Neuronal stem cell (in vitro differentiated cells): ENCODE results near the gene ARL14EP.

Experiments
- DNase-seq: peaks from one replicate; pipeline ENCODE4 v3.0.0-alpha.2; 2013; ENCODE audit warnings: low spot score
- H2AFZ ChIP-seq: one replicate; pipeline ENCODE4 v1.6.1; 2013; ENCODE audit warnings: mild to moderate bottlenecking, low read length, inconsistent platforms
- H2AK5ac ChIP-seq: 2 replicates; pipeline ENCODE4 v1.6.1; 2013; ENCODE audit warnings: low read depth, mild to moderate bottlenecking, inconsistent platforms, low read length, moderate library complexity, mixed read lengths
- H2BK120ac ChIP-seq: 2 replicates; pipeline ENCODE4 v1.6.1; 2013; ENCODE audit warnings: low read depth, mild to moderate bottlenecking, inconsistent platforms, low read length, moderate library complexity, mixed read lengths
- H2BK12ac ChIP-seq: one replicate; pipeline ENCODE4 v1.6.1; 2013; ENCODE audit warnings: low read length, inconsistent platforms
- H2BK15ac ChIP-seq: 2 replicates; pipeline ENCODE4 v1.6.1; 2013; ENCODE audit warnings: mild to moderate bottlenecking, low read length, inconsistent platforms, mixed read lengths
- H2BK5ac ChIP-seq: one replicate; pipeline ENCODE4 v1.6.1; 2013; ENCODE audit warnings: inconsistent platforms, mild to moderate bottlenecking, low read length, moderate library complexity
- H3K14ac ChIP-seq: one replicate; pipeline ENCODE4 v1.6.1; 2013; ENCODE audit warnings: low read length, inconsistent platforms
- H3K18ac ChIP-seq: 2 replicates; pipeline ENCODE4 v1.6.1; 2013; ENCODE audit warnings: low read length, inconsistent platforms
- H3K23ac ChIP-seq: 2 replicates; pipeline ENCODE4 v1.6.1; 2013; ENCODE audit warnings: low read depth, mild to moderate bottlenecking, mixed read lengths, low read length, inconsistent platforms; ENCODE audit not compliant: poor library complexity
- H3K27ac ChIP-seq: replicated peaks from 3 replicates; pipeline ENCODE4 v1.5.1; 2013; ENCODE audit warnings: low read length, inconsistent platforms
- H3K27me3 ChIP-seq, 3 experiments: 2 replicates each; pipeline ENCODE4 v1.6.1; 2013; ENCODE audit warnings: low read length in 3 of 3, mild to moderate bottlenecking in 2 of 3, inconsistent platforms in 1 of 3, low read depth in 1 of 3, mixed read lengths in 1 of 3, moderate library complexity in 1 of 3; ENCODE audit not compliant: control insufficient read depth in 3 of 3, insufficient read depth in 3 of 3
- H3K36me3 ChIP-seq, 2 donors: replicated peaks in 1 of 2; 2 replicates each; pipeline ENCODE4 v1.6.1; 2013; ENCODE audit warnings: low read length in 2 of 2; ENCODE audit not compliant: control insufficient read depth in 2 of 2, insufficient read depth in 2 of 2
- H3K4ac ChIP-seq: 2 replicates; pipeline ENCODE4 v1.6.1; 2013; ENCODE audit warnings: inconsistent platforms, mild to moderate bottlenecking, low read length, moderate library complexity
- H3K4me1 ChIP-seq, 2 donors: 1 replicate in 1 of 2; 2 replicates in 1 of 2; pipeline ENCODE4 v1.6.1; 2013; ENCODE audit warnings: low read length in 2 of 2, low read depth in 1 of 2; ENCODE audit not compliant: control insufficient read depth in 2 of 2, insufficient read depth in 1 of 2
- H3K4me2 ChIP-seq: one replicate; pipeline ENCODE4 v1.6.1; 2013; ENCODE audit warnings: mild to moderate bottlenecking, low read length, inconsistent platforms; ENCODE audit not compliant: insufficient read depth, poor library complexity, severe bottlenecking
- H3K4me3 ChIP-seq, 2 donors: 2 replicates each; pipeline ENCODE4 v1.5.1; 2013; ENCODE audit warnings: low read length in 2 of 2, mild to moderate bottlenecking in 2 of 2, inconsistent platforms in 1 of 2, moderate library complexity in 1 of 2
- H3K79me1 ChIP-seq: one replicate; pipeline ENCODE4 v1.6.1; 2013; ENCODE audit warnings: low read depth, mild to moderate bottlenecking, inconsistent platforms, low read length, moderate library complexity
- H3K9ac ChIP-seq: one replicate; pipeline ENCODE4 v1.6.1; 2013; ENCODE audit warnings: mild to moderate bottlenecking, low read depth, low read length, inconsistent platforms; ENCODE audit not compliant: poor library complexity
- H3K9me3 ChIP-seq, 2 donors: replicated peaks in 1 of 2; 2 replicates each; pipeline versions ENCODE3 to v1.6.1; 2013; ENCODE audit warnings: low read length in 2 of 2, mild to moderate bottlenecking in 2 of 2, inconsistent platforms in 1 of 2, low read depth in 1 of 2, mixed read lengths in 1 of 2, moderate library complexity in 1 of 2; ENCODE audit not compliant: control insufficient read depth in 2 of 2, insufficient read depth in 1 of 2
- H4K8ac ChIP-seq: one replicate; pipeline ENCODE4 v1.6.1; 2013; ENCODE audit warnings: low read depth, mild to moderate bottlenecking, inconsistent platforms, low read length, moderate library complexity
- H4K91ac ChIP-seq: one replicate; pipeline ENCODE4 v1.6.1; 2013; ENCODE audit warnings: low read length, low read depth, mild to moderate bottlenecking, inconsistent platforms; ENCODE audit not compliant: poor library complexity
- WGBS, 2 donors: extraction: QIAGEN DNeasy Blood & Tissue Kit; methylation state at CpG; one replicate each; pipeline ENCODE4 v1.1.7; 2013; ENCODE audit warnings: missing lambda C conversion rate in 2 of 2, mixed read lengths in 1 of 2; ENCODE audit not compliant: insufficient read length in 2 of 2, insufficient replicate concordance in 1 of 2; ENCODE audit errors: extremely low coverage in 2 of 2; 5-methylcytosine and 5-hydroxymethylcytosine counted together

Gene ARL14EP

GRCh38 chr11:30316237-30316636 is 6.7 kb upstream of the ARL14EP start:
- Histone ChIP-seq H3K9me3 (no peaks in the 10 kb centered on the region), H2BK120ac (no peak overlapping the region), H3K4me3 (no peak overlapping the region), H3K27me3 (peaks cover 0 to 3% (median 0%) of the 10 kb centered on the region in 3 experiments), H2AFZ (no peak overlapping the region), H3K79me1 (no peaks in the 10 kb centered on the region), H2BK15ac (no peak overlapping the region), H2BK12ac (no peak overlapping the region), H3K27ac (no peak overlapping the region), H3K36me3 (no peaks in the 10 kb centered on the region), H4K8ac (no peak overlapping the region), H4K91ac (no peak overlapping the region), H3K4me1 (no peaks in the 10 kb centered on the region), H3K4me2 (no peak overlapping the region), H3K4ac (no peak overlapping the region), H2BK5ac (no peak overlapping the region), H3K18ac (no peak overlapping the region), H2AK5ac (no peak overlapping the region), H3K14ac (no peak overlapping the region), H3K23ac (no peak overlapping the region), H3K9ac (no peak overlapping the region)
- no CpG with 5 or more reads among the region's 1 CpG for WGBS, 2 donors
- no peak for DNase-seq

DNA sequence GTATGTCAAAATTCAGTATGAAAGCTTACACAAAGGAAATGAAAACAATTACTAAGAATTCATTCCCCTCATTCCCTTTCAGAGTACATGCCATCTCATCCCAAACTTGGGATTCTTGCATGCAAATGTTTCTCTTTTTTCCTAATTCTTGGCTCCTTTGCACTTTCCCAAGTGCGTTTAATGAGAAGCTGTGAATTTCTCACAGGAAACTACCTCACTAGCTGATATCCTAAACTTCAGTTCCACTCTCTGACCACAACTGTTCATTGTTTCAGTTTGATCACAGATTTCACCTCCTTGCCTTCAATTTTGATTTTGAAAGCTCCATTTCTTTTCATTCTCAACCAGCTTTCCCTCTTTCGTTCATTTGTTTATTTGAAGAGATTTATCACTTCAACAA is 5.9 kb upstream of the ARL14EP start:
- Histone ChIP-seq H3K9ac (no peak overlapping the region), H3K27ac (no peak overlapping the region), H3K23ac (no peak overlapping the region), H4K8ac (no peak overlapping the region), H3K4me1 (no peaks in the 10 kb centered on the region), H2BK12ac (no peak overlapping the region), H2AFZ (no peak overlapping the region), H3K79me1 (no peaks in the 10 kb centered on the region), H3K27me3 (peaks cover 0 to 3% (median 0%) of the 10 kb centered on the region in 3 experiments), H3K4me3 (no peak overlapping the region), H3K9me3 (no peaks in the 10 kb centered on the region), H2BK120ac (no peak overlapping the region), H3K18ac (no peak overlapping the region), H3K14ac (no peak overlapping the region), H2BK5ac (no peak overlapping the region), H3K36me3 (no peaks in the 10 kb centered on the region), H4K91ac (no peak overlapping the region), H2BK15ac (no peak overlapping the region), H3K4me2 (no peak overlapping the region), H3K4ac (no peak overlapping the region), H2AK5ac (no peak overlapping the region)
- no CpG with 5 or more reads among the region's 2 CpGs for WGBS, 2 donors
- DNase-seq = no peak

DNA sequence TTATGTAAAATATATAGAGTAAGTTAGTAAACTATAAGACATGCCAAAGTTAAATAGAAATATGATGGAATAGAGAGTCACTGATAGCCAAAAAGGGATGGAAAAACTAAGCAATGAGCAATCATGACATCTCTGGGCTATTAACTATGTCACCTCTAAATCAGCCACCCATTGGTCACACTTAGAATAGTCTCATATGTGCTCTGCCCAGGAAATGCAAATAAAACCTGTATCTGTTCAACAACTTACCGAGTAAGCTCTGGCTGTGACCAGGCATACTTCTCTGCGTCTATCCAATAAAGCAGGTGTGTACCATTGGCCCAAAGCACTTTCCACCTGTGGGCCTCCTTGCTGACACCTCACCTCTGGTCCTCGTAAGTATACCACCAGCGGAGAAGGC is 1.6 kb upstream of the ARL14EP start:
- no peak overlapping the region for H2BK15ac ChIP-seq
- no peak overlapping the region for H4K91ac ChIP-seq
- no peak overlapping the region for H3K4ac ChIP-seq
- H3K4me3 ChIP-seq = no peak overlapping the region
- H3K9me3 ChIP-seq = no peaks in the 10 kb centered on the region
- H3K4me1 ChIP-seq = peaks cover 1 to 4% of the 10 kb centered on the region in 2 donors
- no peak overlapping the region for H3K18ac ChIP-seq
- H2BK12ac ChIP-seq = no peak overlapping the region
- H2BK5ac ChIP-seq = no peak overlapping the region
- H3K27me3 ChIP-seq = peaks cover 0 to 3% (median 0%) of the 10 kb centered on the region in 3 experiments
- H3K4me2 ChIP-seq = no peak overlapping the region
- peaks cover 0 to under 1% of the 10 kb centered on the region in 2 donors for H3K36me3 ChIP-seq
- no peak overlapping the region for H3K27ac ChIP-seq
- H2AFZ ChIP-seq = no peak overlapping the region
- no peak overlapping the region for H2AK5ac ChIP-seq
- no peak overlapping the region for H4K8ac ChIP-seq
- no peak overlapping the region for H2BK120ac ChIP-seq
- no peaks in the 10 kb centered on the region for H3K79me1 ChIP-seq
- no peak overlapping the region for H3K9ac ChIP-seq
- DNase-seq = no peak
- no peak overlapping the region for H3K14ac ChIP-seq
- no peak overlapping the region for H3K23ac ChIP-seq
- WGBS, 2 donors = no CpG with 5 or more reads among the region's 4 CpGs

DNA sequence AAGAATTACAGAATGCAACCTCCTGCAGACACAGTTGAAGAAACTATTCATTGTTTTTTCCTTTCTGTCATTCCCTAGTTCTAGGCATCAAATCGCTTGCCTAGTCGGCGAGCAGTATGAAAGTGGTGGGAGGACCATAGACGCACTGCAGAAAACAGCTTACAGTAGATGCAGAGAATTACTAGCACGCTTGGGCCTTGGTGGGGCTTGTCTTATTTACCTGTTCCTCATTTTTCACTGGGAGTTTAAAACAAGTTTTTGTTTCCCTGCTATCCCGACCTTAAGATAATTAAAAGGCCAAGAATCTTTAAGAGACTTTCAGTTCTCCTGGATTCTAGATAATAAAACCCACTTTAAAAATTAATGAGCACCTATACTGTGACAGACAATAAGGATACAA is 713 bp upstream of the ARL14EP start:
- Histone ChIP-seq H3K36me3 (peaks cover 0 to 5% of the 10 kb centered on the region in 2 donors), H3K9me3 (no peaks in the 10 kb centered on the region), H2AFZ (peak overlapping the region; percentile 76), H2AK5ac (no peak overlapping the region), H3K18ac (no peak overlapping the region), H3K4me1 (peaks cover 1 to 4% of the 10 kb centered on the region in 2 donors), H3K9ac (no peak overlapping the region), H3K27me3 (peaks cover 0 to 3% (median 0%) of the 10 kb centered on the region in 3 experiments), H4K8ac (no peak overlapping the region), H3K4ac (no peak overlapping the region), H3K14ac (no peak overlapping the region), H2BK5ac (no peak overlapping the region), H2BK12ac (no peak overlapping the region), H2BK120ac (no peak overlapping the region), H3K4me3 (peak overlapping the region in 1 of 2 donors; percentile 70), H3K79me1 (no peaks in the 10 kb centered on the region), H2BK15ac (no peak overlapping the region), H3K27ac (no peak overlapping the region), H4K91ac (no peak overlapping the region), H3K4me2 (no peak overlapping the region), H3K23ac (no peak overlapping the region)
- no peak for DNase-seq
- no CpG with 5 or more reads among the region's 6 CpGs for WGBS, 2 donors
